LNCAP (cell line): ENCODE data around the gene CDKN1A.

Source experiments
- TF ChIP-seq, protein P1 (sequence below): fragments of 450-650 bp; IDR thresholded peaks from 2 replicates; pipeline ENCODE4 v1.5.1; 2017; ENCODE audit warnings: mild to moderate bottlenecking

Gene CDKN1A

DNA sequence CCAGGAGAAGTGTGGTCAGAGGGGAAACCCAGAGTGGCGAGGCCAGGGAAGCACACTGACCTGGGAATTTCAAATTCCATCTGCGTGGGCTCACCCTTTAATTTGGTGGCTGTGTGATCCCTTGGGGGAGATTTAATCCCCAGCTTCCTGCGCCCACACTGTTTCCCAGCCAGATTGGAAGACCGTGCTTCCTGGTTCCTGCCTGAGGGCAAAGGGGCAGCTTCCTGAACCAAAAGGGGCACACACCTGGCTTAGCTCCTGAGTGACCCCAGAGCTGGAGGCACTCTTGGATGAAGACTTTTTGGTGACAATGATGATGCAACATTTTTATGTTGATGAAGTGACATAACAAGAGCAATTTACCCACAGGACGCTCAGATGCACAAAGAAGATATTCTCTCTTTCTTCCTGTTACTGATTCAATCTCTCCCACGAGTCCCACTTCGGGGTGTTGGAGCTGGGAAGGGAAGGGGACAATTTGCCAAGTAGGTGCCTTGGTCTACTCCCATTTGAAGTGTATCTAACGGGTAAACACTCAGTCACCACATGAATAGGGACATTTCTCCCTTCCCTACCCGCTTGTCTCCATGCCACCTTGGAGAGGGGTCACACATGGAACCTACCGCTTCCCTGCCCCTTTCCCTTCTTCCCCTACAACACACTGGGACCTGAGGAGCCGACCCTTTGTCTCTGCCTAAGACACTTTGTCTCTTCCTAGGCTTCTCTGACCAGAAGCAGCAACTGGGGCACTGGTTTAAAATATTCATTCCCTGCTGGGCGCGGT, 28.6 kb upstream of the CDKN1A start:
- TF ChIP-seq, protein P1, sequence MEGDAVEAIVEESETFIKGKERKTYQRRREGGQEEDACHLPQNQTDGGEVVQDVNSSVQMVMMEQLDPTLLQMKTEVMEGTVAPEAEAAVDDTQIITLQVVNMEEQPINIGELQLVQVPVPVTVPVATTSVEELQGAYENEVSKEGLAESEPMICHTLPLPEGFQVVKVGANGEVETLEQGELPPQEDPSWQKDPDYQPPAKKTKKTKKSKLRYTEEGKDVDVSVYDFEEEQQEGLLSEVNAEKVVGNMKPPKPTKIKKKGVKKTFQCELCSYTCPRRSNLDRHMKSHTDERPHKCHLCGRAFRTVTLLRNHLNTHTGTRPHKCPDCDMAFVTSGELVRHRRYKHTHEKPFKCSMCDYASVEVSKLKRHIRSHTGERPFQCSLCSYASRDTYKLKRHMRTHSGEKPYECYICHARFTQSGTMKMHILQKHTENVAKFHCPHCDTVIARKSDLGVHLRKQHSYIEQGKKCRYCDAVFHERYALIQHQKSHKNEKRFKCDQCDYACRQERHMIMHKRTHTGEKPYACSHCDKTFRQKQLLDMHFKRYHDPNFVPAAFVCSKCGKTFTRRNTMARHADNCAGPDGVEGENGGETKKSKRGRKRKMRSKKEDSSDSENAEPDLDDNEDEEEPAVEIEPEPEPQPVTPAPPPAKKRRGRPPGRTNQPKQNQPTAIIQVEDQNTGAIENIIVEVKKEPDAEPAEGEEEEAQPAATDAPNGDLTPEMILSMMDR: no peak

DNA sequence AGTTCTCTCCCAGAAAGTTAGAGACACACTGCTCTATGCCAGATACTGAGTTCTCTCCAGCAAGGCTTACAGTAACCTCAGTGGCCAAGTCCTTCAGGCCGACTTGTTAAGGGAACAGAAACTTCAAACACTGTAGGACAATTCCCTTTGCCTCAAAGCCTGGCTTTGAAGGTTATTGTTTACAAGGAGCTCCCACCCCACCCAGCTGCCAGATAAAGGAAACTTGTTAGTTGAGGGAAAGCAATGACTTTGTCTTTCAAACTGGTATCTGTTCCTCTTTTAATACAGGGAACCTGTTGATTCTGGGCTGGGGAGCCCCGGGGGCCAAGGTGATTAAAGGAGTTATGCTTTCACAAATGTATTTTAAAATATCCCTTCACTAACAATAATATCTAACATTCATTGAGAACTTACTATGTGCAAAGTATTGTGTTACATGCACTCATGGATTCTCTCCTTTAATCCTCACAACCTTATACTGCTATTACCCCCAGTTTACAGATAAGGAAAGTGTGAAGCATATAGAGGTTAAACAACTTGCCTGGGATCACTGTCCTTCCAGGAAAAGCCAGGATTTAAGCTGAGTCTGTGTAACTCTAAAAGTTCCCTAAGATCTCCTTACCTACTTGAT, 27.6 kb upstream of the CDKN1A start:
- TF ChIP-seq, protein P1: no peak

- TF ChIP-seq, protein P1: no peak
Observed at GRCh38 chr6:36651659-36652379, 26.7 kb upstream of the CDKN1A start.

DNA sequence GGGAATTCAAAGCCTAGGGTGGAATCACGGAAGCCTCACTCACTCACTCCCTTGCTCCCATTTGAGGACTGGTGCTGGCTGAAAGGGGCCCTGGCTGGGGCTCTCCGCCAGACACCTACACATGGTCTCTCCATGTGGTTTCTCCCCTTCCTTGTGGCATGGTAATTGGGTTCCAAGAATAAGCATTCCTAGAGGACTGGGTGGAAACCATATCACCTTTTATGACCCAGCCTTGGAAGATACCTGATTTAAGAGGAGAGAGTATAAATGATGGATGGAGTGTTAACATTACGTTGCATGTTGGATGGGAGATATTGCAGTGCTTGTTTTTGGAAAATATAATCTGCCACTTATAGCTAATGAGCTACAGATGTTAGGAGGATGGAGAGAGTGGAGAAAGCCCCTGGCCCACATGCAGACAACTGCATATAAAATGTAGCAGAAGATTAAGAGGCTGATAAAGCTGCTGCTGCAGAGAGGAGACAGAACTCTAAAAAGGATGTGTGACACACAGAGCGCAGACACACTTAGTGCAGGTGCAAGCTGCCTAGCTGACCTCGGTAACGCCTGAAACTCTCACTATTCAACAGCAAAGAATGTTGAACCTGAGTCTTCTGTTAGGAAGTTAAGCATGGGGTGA, 23.3 kb upstream of the CDKN1A start:
- TF ChIP-seq, protein P1: no peak

GRCh38 chr6:36656441-36656840, 22.1 kb upstream of the CDKN1A start:
- TF ChIP-seq, protein P1: no peak

GRCh38 chr6:36657271-36657670, 21.2 kb upstream of the CDKN1A start:
- TF ChIP-seq, protein P1: no peak

- TF ChIP-seq, protein P1: no peak
Observed at GRCh38 chr6:36657942-36658544, 20.5 kb upstream of the CDKN1A start.
